NCI-H774 (cell line): ENCODE results near the gene DNAJC6.
"Not testable (repeated sequence)": the region's sequence is repeated elsewhere in the genome, so short reads cannot be mapped to it uniquely, and the experiment has no call there.

Experiments used
- DNase-seq: peaks from one replicate; lab custom pipeline; 2025; lab: John Stamatoyannopoulos, UW

DNAJC6 gene

GRCh38 chr1:65431111-65431705 is 121.9 kb downstream of the DNAJC6 start:
- no peak for DNase-seq

- no peak for DNase-seq
Observed at GRCh38 chr1:65432918-65433317, 123.6 kb downstream of the DNAJC6 start.

- no peak for DNase-seq
Observed at GRCh38 chr1:65434255-65434654, 124.9 kb downstream of the DNAJC6 start.

GRCh38 chr1:65434760-65435159 is 125.4 kb downstream of the DNAJC6 start:
- no peak for DNase-seq

GRCh38 chr1:65435987-65436386 is 126.6 kb downstream of the DNAJC6 start:
- DNase-seq, result no peak

- DNase-seq, result no peak
Observed at GRCh38 chr1:65437616-65438015, 128.3 kb downstream of the DNAJC6 start.

- DNase-seq, result no peak
Observed at GRCh38 chr1:65440322-65440900, 131.1 kb downstream of the DNAJC6 start.

GRCh38 chr1:65440915-65441314 is 131.6 kb downstream of the DNAJC6 start:
- DNase-seq, result no peak

- no peak for DNase-seq
Observed at GRCh38 chr1:65441464-65441863, 132.1 kb downstream of the DNAJC6 start.

- no peak for DNase-seq
Observed at GRCh38 chr1:65442442-65442841, 133.1 kb downstream of the DNAJC6 start.

- DNase-seq, result no peak
Observed at GRCh38 chr1:65443647-65444046, 134.3 kb downstream of the DNAJC6 start.

- no peak for DNase-seq
Observed at GRCh38 chr1:65444128-65444640, 134.8 kb downstream of the DNAJC6 start.

- no peak for DNase-seq
Observed at GRCh38 chr1:65445837-65446236, 136.5 kb downstream of the DNAJC6 start.

GRCh38 chr1:65449214-65449823 is 140.0 kb downstream of the DNAJC6 start:
- DNase-seq, result no peak

- not testable (repeated sequence) for DNase-seq
Observed at GRCh38 chr1:65455678-65456077, 146.3 kb downstream of the DNAJC6 start.

- no peak for DNase-seq
Observed at GRCh38 chr1:65456481-65456880, 147.1 kb downstream of the DNAJC6 start.

- DNase-seq, result no peak
Observed at GRCh38 chr1:65457868-65458267, 148.5 kb downstream of the DNAJC6 start.

- no peak for DNase-seq
Observed at GRCh38 chr1:65458730-65459396, 149.5 kb downstream of the DNAJC6 start.

GRCh38 chr1:65459397-65459768 is 150.0 kb downstream of the DNAJC6 start:
- no peak for DNase-seq
